GM18519 (cell line): Measurements from ENCODE around the gene ABCD3.
"Not testable (repeated sequence)": the region's sequence is repeated elsewhere in the genome, so short reads cannot be mapped to it uniquely, and the experiment has no call there.

Experiments used
- ATAC-seq: cut with Tn5 transposase; IDR thresholded peaks from one replicate; pipeline ENCODE4 v1.9.1; 2021; ENCODE audit warnings: mild to moderate bottlenecking, moderate library complexity; ENCODE audit not compliant: unreplicated experiment, low FRiP score

The ABCD3 gene

GRCh38 chr1:94543893-94544635 is 125.9 kb downstream of the ABCD3 start:
- ATAC-seq, result no peak

GRCh38 chr1:94544706-94545490 is 126.7 kb downstream of the ABCD3 start:
- no peak for ATAC-seq

GRCh38 chr1:94549706-94550105 is 131.5 kb downstream of the ABCD3 start:
- no peak for ATAC-seq

GRCh38 chr1:94550396-94550795 is 132.2 kb downstream of the ABCD3 start:
- ATAC-seq, result no peak

DNA sequence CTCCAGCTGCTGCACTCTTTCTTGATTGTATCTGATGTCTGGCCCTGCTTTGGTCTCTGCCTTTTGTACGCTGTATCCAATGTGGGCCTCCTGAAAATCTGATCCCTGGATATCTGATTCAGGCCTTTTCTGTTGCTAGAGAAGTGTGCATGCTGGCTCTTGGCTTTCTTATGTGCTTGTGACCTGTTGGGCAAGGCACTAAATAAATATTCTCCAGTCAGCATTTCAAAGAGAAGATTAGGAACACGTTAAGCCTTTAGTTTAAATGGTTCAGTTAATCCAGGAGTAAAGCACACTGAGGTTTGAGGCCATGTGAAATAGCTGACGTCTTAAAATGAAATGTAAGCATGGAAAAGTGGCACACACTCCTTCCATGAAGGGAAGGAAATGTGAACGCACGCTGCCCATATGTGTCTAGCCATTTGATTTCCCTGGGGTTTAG is 132.6 kb downstream of the ABCD3 start:
- ATAC-seq, result no peak

GRCh38 chr1:94551449-94551848 is 133.3 kb downstream of the ABCD3 start:
- no peak for ATAC-seq

- ATAC-seq, result no peak
These were observed 133.9 kb downstream of the ABCD3 start for GRCh38 chr1:94552071-94552586.

DNA sequence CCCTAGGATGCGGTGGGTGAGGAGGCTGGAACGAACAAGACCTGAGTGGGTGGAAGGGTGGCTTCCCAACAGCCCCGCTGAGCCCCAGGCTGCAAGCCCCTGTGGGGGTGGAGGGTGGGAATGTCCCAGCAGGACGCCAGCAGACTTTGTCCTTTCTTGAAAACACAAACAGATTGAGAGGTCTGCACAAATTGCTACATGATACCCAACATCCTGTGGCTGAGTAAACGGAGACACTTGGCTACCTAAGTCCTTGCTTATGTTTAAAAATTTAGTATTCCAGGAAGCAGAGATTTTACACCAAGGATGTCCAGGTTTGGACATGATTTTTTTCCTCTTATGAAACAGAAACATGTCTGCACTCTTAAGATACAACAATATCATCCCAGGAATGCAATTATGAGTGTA is 135.1 kb downstream of the ABCD3 start:
- no peak for ATAC-seq

GRCh38 chr1:94553931-94554330 is 135.7 kb downstream of the ABCD3 start:
- ATAC-seq, result no peak

DNA sequence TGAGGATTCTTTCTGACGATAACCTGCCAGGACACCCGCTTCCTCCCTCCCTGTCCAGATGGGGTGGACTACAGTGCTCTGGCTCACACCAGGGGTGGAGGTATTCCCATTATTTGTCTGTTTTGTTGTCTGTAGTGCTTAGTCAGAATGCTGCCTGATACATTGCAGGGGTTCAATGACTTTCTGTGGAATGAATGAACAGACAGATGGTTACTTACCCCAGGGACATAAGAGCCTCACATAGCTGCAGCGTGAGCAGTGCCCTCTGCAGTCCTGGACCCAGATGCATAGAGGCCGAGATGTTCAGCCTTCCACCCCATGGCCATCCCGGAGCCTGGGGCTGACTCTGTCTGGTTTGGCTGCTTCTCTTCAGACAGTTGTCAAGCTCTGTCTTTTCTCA is 136.4 kb downstream of the ABCD3 start:
- ATAC-seq, result no peak

- ATAC-seq, result no peak
These were observed 136.9 kb downstream of the ABCD3 start for GRCh38 chr1:94555091-94555490.

DNA sequence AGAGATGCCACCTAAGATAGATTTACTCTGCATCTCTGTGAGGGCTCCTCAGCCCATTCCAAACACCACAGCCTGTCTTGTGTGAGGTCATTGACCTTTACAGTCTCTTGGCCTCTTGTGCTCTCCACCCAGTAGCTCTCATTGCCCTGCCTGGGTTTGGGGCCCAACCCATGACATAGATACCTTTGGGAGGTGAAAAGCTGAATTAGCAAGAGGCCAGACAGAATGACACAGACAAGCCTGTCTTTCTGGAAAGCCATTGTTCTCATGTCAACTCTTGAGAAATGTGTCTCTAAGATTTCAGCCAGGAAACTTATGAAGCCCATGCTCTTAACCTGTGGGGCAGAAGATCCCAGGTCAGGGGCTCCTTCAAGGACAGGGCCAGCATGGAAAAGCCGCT is 141.7 kb downstream of the ABCD3 start:
- no peak for ATAC-seq

- no peak for ATAC-seq
These were observed 142.1 kb downstream of the ABCD3 start for GRCh38 chr1:94560333-94560732.

DNA sequence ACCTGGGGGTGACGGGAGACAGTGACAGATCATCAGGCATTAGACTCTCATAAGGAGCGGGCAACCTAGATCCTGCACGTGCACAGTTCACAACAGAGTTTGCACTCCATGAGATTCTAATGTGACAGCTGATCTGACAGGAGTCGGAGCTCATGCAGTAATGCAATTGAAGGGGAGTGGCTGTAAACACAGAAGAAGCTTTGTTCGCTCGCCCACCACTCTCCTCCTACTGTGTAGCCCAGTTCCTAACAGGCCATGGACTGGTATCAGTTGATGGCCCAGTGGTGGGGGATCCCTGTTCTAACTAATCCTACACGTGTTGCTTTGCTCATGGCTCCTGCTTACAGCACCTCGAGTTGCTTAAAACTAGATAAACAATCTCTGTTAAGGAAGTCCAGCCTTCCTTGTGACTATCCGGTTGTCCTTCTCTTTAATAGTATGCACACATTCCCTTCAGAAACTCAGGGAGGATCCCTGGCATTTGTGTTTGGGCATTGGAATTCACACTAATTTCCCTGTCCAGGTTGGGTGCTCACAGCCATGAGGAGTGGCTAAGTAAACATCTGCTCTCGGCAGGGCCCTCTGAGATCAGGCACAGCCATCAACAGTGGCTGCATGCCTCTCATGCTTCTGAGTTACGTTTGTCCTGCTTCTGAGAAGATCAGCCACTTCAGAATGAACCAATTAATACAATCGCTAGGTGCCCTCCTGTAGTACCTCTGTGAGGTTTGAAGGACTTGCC is 144.5 kb downstream of the ABCD3 start:
- ATAC-seq, result no peak

DNA sequence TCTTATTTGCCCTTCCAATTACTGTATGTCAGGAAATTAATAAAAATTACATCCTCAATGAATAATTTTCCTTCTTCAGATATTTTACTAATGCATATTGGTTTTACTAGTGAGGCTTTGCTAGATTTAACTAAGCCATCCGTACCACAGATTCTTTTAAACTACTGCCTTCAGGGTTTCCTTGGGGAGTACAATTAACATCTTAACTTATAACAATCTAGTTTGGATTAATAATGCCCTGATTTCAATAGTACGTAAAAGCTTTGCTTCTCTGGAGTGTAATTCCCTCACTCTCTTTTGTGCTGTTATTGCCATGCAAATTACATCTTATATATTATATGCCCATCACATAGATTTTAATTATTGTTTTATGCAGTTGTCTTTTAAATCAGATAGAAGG is 147.7 kb downstream of the ABCD3 start:
- no peak for ATAC-seq

- not testable (repeated sequence) for ATAC-seq
These were observed 148.2 kb downstream of the ABCD3 start for GRCh38 chr1:94566436-94566835.

GRCh38 chr1:94567975-94568607 is 149.9 kb downstream of the ABCD3 start:
- not testable (repeated sequence) for ATAC-seq
